Endothelial cell (in vitro differentiated cells): Measurements from ENCODE around the gene CD151. TPM values are rescaled to one million over a fixed set of nuclear protein-coding genes. Genes with fewer than 3 reads are reported as not detected.

Experiments used
- DNase-seq: peaks from one replicate; pipeline ENCODE4 v3.0.0; 2021; ENCODE audit warnings: low spot score
- H3K27ac Mint-ChIP-seq: one replicate; pipeline ENCODE4 v1.8.0; 2021; ENCODE audit warnings: mixed read lengths, inconsistent platforms; ENCODE audit not compliant: unreplicated experiment
- H3K27me3 Mint-ChIP-seq: one replicate; pipeline ENCODE4 v1.8.0; 2021; ENCODE audit warnings: mild to moderate bottlenecking, moderate library complexity, mixed read lengths, inconsistent platforms; ENCODE audit not compliant: unreplicated experiment
- H3K36me3 Mint-ChIP-seq: one replicate; pipeline ENCODE4 v1.8.0; 2021; ENCODE audit warnings: mild to moderate bottlenecking, low read depth, mixed read lengths, inconsistent platforms; ENCODE audit not compliant: unreplicated experiment
- H3K4me1 Mint-ChIP-seq: one replicate; pipeline ENCODE4 v1.8.0; 2021; ENCODE audit warnings: mild to moderate bottlenecking, mixed read lengths, inconsistent platforms; ENCODE audit not compliant: unreplicated experiment
- H3K4me3 Mint-ChIP-seq: one replicate; pipeline ENCODE4 v1.8.0; 2021; ENCODE audit warnings: mild to moderate bottlenecking, mixed read lengths, inconsistent platforms; ENCODE audit not compliant: unreplicated experiment
- H3K9me3 Mint-ChIP-seq: one replicate; pipeline ENCODE4 v1.8.0; 2021; ENCODE audit warnings: mixed read lengths, inconsistent platforms; ENCODE audit not compliant: unreplicated experiment
- CTCF ChIP-seq: fragments of 200-600 bp; sonication (generic); IDR thresholded peaks from one replicate; pipeline ENCODE4 v1.5.0; 2021; ENCODE audit warnings: antibody characterized with exemption; ENCODE audit not compliant: unreplicated experiment
- total RNA-seq: library from RNA; stranded (reverse); fragmentation: NEBNext Ultra II Directional; extraction: Animal tissue kit (Norgen Biotek cat#: 25700); gene quantifications from one replicate; pipeline ENCODE4 v1.2.1, GENCODE V29; 2021; ENCODE audit not compliant: unreplicated experiment

Gene CD151
- total RNA-seq, 1 donor from 2014 or later, result 49.6 TPM

GRCh38 chr11:819943-820649 is 12.7 kb upstream of the CD151 start:
- H3K27me3 Mint-ChIP-seq, result peaks cover 3% of the 10 kb centered on the region
- no peak for TF ChIP-seq CTCF

GRCh38 chr11:820655-821511 is 11.9 kb upstream of the CD151 start:
- H3K27me3 Mint-ChIP-seq, result peaks cover 3% of the 10 kb centered on the region
- peak overlapping the region; percentile 82 for H3K4me3 Mint-ChIP-seq
- H3K4me1 Mint-ChIP-seq, result no peaks in the 10 kb centered on the region
- TF ChIP-seq CTCF, result no peak
- no peak overlapping the region for H3K27ac Mint-ChIP-seq
- no peaks in the 10 kb centered on the region for H3K9me3 Mint-ChIP-seq
- no peaks in the 10 kb centered on the region for H3K36me3 Mint-ChIP-seq
- no peak for DNase-seq

More at GRCh38 chr11:819943-820649, 12.7 kb upstream of the CD151 start:
- no peaks in the 10 kb centered on the region for H3K4me1 Mint-ChIP-seq
- no peaks in the 10 kb centered on the region for H3K36me3 Mint-ChIP-seq
- peak; percentile 66 for DNase-seq
- H3K4me3 Mint-ChIP-seq, result peak overlapping the region; percentile 91
- H3K27ac Mint-ChIP-seq, result no peak overlapping the region
- H3K9me3 Mint-ChIP-seq, result no peaks in the 10 kb centered on the region

- TF ChIP-seq CTCF, result no peak
- Mint-ChIP-seq H3K4me1 (no peaks in the 10 kb centered on the region), H3K36me3 (no peaks in the 10 kb centered on the region), H3K27me3 (peaks cover 6% of the 10 kb centered on the region), H3K9me3 (no peaks in the 10 kb centered on the region), H3K27ac (no peak overlapping the region), H3K4me3 (no peak overlapping the region)
- no peak for DNase-seq
Observed at GRCh38 chr11:821512-822371, 11.0 kb upstream of the CD151 start.

- Mint-ChIP-seq H3K4me1 (peaks cover 11% of the 10 kb centered on the region), H3K27me3 (peaks cover 10% of the 10 kb centered on the region), H3K27ac (no peak overlapping the region), H3K36me3 (no peaks in the 10 kb centered on the region), H3K9me3 (no peaks in the 10 kb centered on the region), H3K4me3 (no peak overlapping the region)
- no peak for DNase-seq
- no peak for TF ChIP-seq CTCF
Observed at GRCh38 chr11:823441-824291, 9.1 kb upstream of the CD151 start.
